Ishikawa (cell line): ENCODE data around the gene CMSS1.

Experiments used
- CEBPB ChIP-seq: IDR thresholded peaks from 2 replicates; pipeline ENCODE4 v1.6.1; 2012
- CREB1 ChIP-seq: IDR thresholded peaks from 2 replicates; pipeline ENCODE4 v1.6.1; 2012; ENCODE audit warnings: low read depth
- EGR1 ChIP-seq: IDR thresholded peaks from 2 replicates; pipeline ENCODE4 v1.6.1; 2012
- EP300 ChIP-seq: IDR thresholded peaks from 2 replicates; pipeline ENCODE4 v1.6.1; 2012; ENCODE audit warnings: borderline replicate concordance
- FOXM1 ChIP-seq: IDR thresholded peaks from 2 replicates; pipeline ENCODE4 v1.6.1; 2012; ENCODE audit warnings: low read depth, borderline replicate concordance
- MAX ChIP-seq: IDR thresholded peaks from 2 replicates; pipeline ENCODE4 v1.6.1; 2012
- NFIC ChIP-seq: IDR thresholded peaks from 2 replicates; pipeline ENCODE4 v1.6.1; 2012
- RAD21 ChIP-seq: IDR thresholded peaks from 2 replicates; pipeline ENCODE4 v1.6.1; 2012; ENCODE audit warnings: low read depth
- REST ChIP-seq: IDR thresholded peaks from 2 replicates; pipeline ENCODE4 v1.6.1; 2012; ENCODE audit warnings: low read depth, mild to moderate bottlenecking
- TAF1 ChIP-seq: IDR thresholded peaks from 2 replicates; pipeline ENCODE4 v1.6.1; 2012; ENCODE audit warnings: low read depth, mild to moderate bottlenecking
- TCF12 ChIP-seq: IDR thresholded peaks from 2 replicates; pipeline ENCODE4 v1.6.1; 2012; ENCODE audit warnings: low read depth
- TEAD4 ChIP-seq: IDR thresholded peaks from 2 replicates; pipeline ENCODE4 v1.6.1; 2012
- YY1 ChIP-seq: IDR thresholded peaks from 2 replicates; pipeline ENCODE4 v1.6.1; 2012; ENCODE audit warnings: low read depth

DNA sequence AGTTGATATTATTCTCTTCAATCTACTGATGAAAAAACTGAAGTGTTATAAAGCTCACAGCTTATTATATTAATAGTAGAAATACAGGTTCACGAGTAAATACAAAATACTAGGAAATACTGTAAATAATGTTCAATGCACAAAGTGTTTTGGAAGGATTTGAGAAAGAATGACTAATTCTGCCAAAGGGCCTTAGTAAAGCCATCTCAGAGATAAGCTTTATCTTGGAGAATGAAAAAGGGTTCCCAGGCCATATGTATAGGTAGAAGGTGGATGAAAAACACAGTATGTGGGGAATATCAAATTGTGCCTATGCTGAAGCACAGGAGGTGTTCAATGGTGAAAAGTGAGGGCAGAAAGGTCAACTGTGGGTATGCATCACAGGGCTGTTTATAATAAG is 123.5 kb downstream of the CMSS1 start:
- no peak for TF ChIP-seq CREB1
- no peak for TF ChIP-seq TCF12
- no peak for TF ChIP-seq CEBPB
- TF ChIP-seq EP300, result no peak
- TF ChIP-seq REST, result no peak
- TF ChIP-seq NFIC, result no peak
- TF ChIP-seq RAD21, result no peak
- no peak for TF ChIP-seq TAF1
- no peak for TF ChIP-seq TEAD4
- no peak for TF ChIP-seq MAX
- no peak for TF ChIP-seq YY1
- no peak for TF ChIP-seq FOXM1
- no peak for TF ChIP-seq EGR1
